ENCODE measurements around the gene NUDT5. TPM values are rescaled to one million over a fixed set of nuclear protein-coding genes. Genes with fewer than 3 reads are reported as not detected.

NUDT5 gene
- total and polyA plus RNA-seq, 3 experiments from 2014 or later = 61.4 to 125 (median 119) TPM

GRCh38 chr10:12191715-12192114, 4.0 kb downstream of the NUDT5 start:
- CTCF ChIA-PET = interaction anchor here (0.6 to 1.1 kb wide), 2 partner anchors 23 to 183 kb away, joined by 3 read pairs; no protein-coding TSS in a partner anchor
- DNase-seq = no peak
- POLR2A ChIA-PET = no interaction called here
- no peaks in the 10 kb centered on the region for H3K9me3 ChIP-seq (ENCODE audit: low read length)
- no peaks in the 10 kb centered on the region for H3K9me3 Mint-ChIP-seq
- peak overlapping the region in 4 of 8 donors; percentile 29 to 60 (median 45) for H3K27ac Mint-ChIP-seq
- H3K4me1 ChIP-seq (ENCODE audit: insufficient read depth, low read length) = peaks cover 10% of the 10 kb centered on the region
- H3K27me3 ChIP-seq (ENCODE audit: insufficient read depth, low read length, poor library complexity, severe bottlenecking) = no peaks in the 10 kb centered on the region
- H3K27me3 Mint-ChIP-seq = no peaks in the 10 kb centered on the region
- peaks cover 39 to 81% (median 74%) of the 10 kb centered on the region in 3 donors for H3K4me1 Mint-ChIP-seq
- H3K4me3 Mint-ChIP-seq = peak overlapping the region in 1 of 7 donors; percentile 57
- H3K36me3 Mint-ChIP-seq = peaks cover 0 to 54% (median 8%) of the 10 kb centered on the region in 3 donors
- H3K36me3 ChIP-seq (ENCODE audit: insufficient read depth, low read length) = no peaks in the 10 kb centered on the region
- H3K4me3 ChIP-seq (ENCODE audit: low read length) = no peak overlapping the region
- no peak overlapping the region for H3K27ac ChIP-seq (ENCODE audit: low read depth, low read length)

GRCh38 chr10:12189426-12189825, 6.3 kb downstream of the NUDT5 start:
- no peak overlapping the region for H3K4me3 Mint-ChIP-seq
- no peaks in the 10 kb centered on the region for H3K9me3 ChIP-seq (ENCODE audit: low read length)
- no peak for DNase-seq
- POLR2A ChIA-PET = no interaction called here
- H3K27me3 Mint-ChIP-seq = no peaks in the 10 kb centered on the region
- no peak overlapping the region for H3K27ac ChIP-seq (ENCODE audit: low read depth, low read length)
- peaks cover 5% of the 10 kb centered on the region for H3K4me1 ChIP-seq (ENCODE audit: insufficient read depth, low read length)
- H3K4me3 ChIP-seq (ENCODE audit: low read length) = no peak overlapping the region
- H3K36me3 Mint-ChIP-seq = peaks cover 12 to 58% (median 18%) of the 10 kb centered on the region in 3 donors
- CTCF ChIA-PET = no interaction called here
- peaks cover 14% of the 10 kb centered on the region for H3K36me3 ChIP-seq (ENCODE audit: insufficient read depth, low read length)
- no peaks in the 10 kb centered on the region for H3K9me3 Mint-ChIP-seq
- peaks cover 24 to 66% (median 60%) of the 10 kb centered on the region in 3 donors for H3K4me1 Mint-ChIP-seq
- no peaks in the 10 kb centered on the region for H3K27me3 ChIP-seq (ENCODE audit: insufficient read depth, low read length, poor library complexity, severe bottlenecking)
- H3K27ac Mint-ChIP-seq = no peak overlapping the region

GRCh38 chr10:12188656-12189055, 7.0 kb downstream of the NUDT5 start:
- ChIA-PET POLR2A (interaction anchor here (0.6 kb wide), 1 partner anchor 60 kb away, joined by 3 read pairs; no protein-coding TSS in a partner anchor), CTCF (no interaction called here)
- Mint-ChIP-seq H3K36me3 (peaks cover 12 to 61% (median 18%) of the 10 kb centered on the region in 3 donors), H3K4me1 (peaks cover 19 to 60% (median 53%) of the 10 kb centered on the region in 3 donors), H3K27me3 (no peaks in the 10 kb centered on the region), H3K4me3 (no peak overlapping the region), H3K9me3 (no peaks in the 10 kb centered on the region), H3K27ac (no peak overlapping the region)
- H3K4me3 ChIP-seq (ENCODE audit: low read length) = no peak overlapping the region
- H3K9me3 ChIP-seq (ENCODE audit: low read length) = no peaks in the 10 kb centered on the region
- H3K27ac ChIP-seq (ENCODE audit: low read depth, low read length) = no peak overlapping the region
- no peaks in the 10 kb centered on the region for H3K4me1 ChIP-seq (ENCODE audit: insufficient read depth, low read length)
- DNase-seq = no peak
- H3K36me3 ChIP-seq (ENCODE audit: insufficient read depth, low read length) = peaks cover 14% of the 10 kb centered on the region
- H3K27me3 ChIP-seq (ENCODE audit: insufficient read depth, low read length, poor library complexity, severe bottlenecking) = no peaks in the 10 kb centered on the region

- Mint-ChIP-seq H3K4me3 (no peak overlapping the region), H3K27ac (peak overlapping the region in 3 of 8 donors; percentile 42 to 72 (median 57)), H3K4me1 (peaks cover 15 to 51% (median 44%) of the 10 kb centered on the region in 3 donors), H3K9me3 (no peaks in the 10 kb centered on the region), H3K27me3 (no peaks in the 10 kb centered on the region), H3K36me3 (peaks cover 12 to 64% (median 16%) of the 10 kb centered on the region in 3 donors)
- ChIA-PET POLR2A (no interaction called here), CTCF (interaction anchor here (1.0 kb wide), 1 partner anchor 8 kb away, joined by 3 read pairs; the partner anchor contains the start of genes CDC123 and NUDT5)
- no peak for DNase-seq
- no peak overlapping the region for H3K27ac ChIP-seq (ENCODE audit: low read depth, low read length)
- no peaks in the 10 kb centered on the region for H3K9me3 ChIP-seq (ENCODE audit: low read length)
- no peak overlapping the region for H3K4me3 ChIP-seq (ENCODE audit: low read length)
- H3K36me3 ChIP-seq (ENCODE audit: insufficient read depth, low read length) = peaks cover 14% of the 10 kb centered on the region
- H3K4me1 ChIP-seq (ENCODE audit: insufficient read depth, low read length) = no peaks in the 10 kb centered on the region
- no peaks in the 10 kb centered on the region for H3K27me3 ChIP-seq (ENCODE audit: insufficient read depth, low read length, poor library complexity, severe bottlenecking)
Measured at GRCh38 chr10:12187321-12187905, 8.3 kb downstream of the NUDT5 start.

- H3K36me3 ChIP-seq (ENCODE audit: insufficient read depth, low read length) = peaks cover 14% of the 10 kb centered on the region
- CTCF ChIA-PET = interaction anchor here (1.0 kb wide), 1 partner anchor 10 kb away, joined by 3 read pairs; the partner anchor contains the start of genes CDC123 and NUDT5
- POLR2A ChIA-PET = no interaction called here
- no peaks in the 10 kb centered on the region for H3K27me3 ChIP-seq (ENCODE audit: insufficient read depth, low read length, poor library complexity, severe bottlenecking)
- H3K9me3 ChIP-seq (ENCODE audit: low read length) = no peaks in the 10 kb centered on the region
- H3K4me1 ChIP-seq (ENCODE audit: insufficient read depth, low read length) = peaks cover 5% of the 10 kb centered on the region
- H3K4me3 Mint-ChIP-seq = no peak overlapping the region
- H3K27ac Mint-ChIP-seq = peak overlapping the region in 3 of 8 donors; percentile 23 to 44 (median 42)
- no peaks in the 10 kb centered on the region for H3K27me3 Mint-ChIP-seq
- H3K36me3 Mint-ChIP-seq = peaks cover 12 to 62% (median 16%) of the 10 kb centered on the region in 3 donors
- DNase-seq = no peak
- H3K27ac ChIP-seq (ENCODE audit: low read depth, low read length) = no peak overlapping the region
- no peaks in the 10 kb centered on the region for H3K9me3 Mint-ChIP-seq
- H3K4me1 Mint-ChIP-seq = peaks cover 15 to 51% (median 41%) of the 10 kb centered on the region in 3 donors
- H3K4me3 ChIP-seq (ENCODE audit: low read length) = no peak overlapping the region
Measured at GRCh38 chr10:12186323-12186722, 9.4 kb downstream of the NUDT5 start.

- peaks cover 12 to 59% (median 16%) of the 10 kb centered on the region in 3 donors for H3K36me3 Mint-ChIP-seq
- no peak overlapping the region for H3K4me3 Mint-ChIP-seq
- ChIA-PET POLR2A (interaction anchor here (1.0 to 1.4 kb wide), 2 partner anchors 12 to 141 kb away, joined by 3 to 5 read pairs; partner anchors contain the start of genes CDC123, NUDT5 and UPF2), CTCF (interaction anchor here (1.2 to 2.1 kb wide), 2 partner anchors 11 to 31 kb away, joined by 3 to 5 read pairs; partner anchors contain the start of genes CDC123 and NUDT5)
- H3K4me1 ChIP-seq (ENCODE audit: insufficient read depth, low read length) = peaks cover 19% of the 10 kb centered on the region
- no peak overlapping the region for H3K27ac Mint-ChIP-seq
- H3K27me3 Mint-ChIP-seq = no peaks in the 10 kb centered on the region
- no peak overlapping the region for H3K4me3 ChIP-seq (ENCODE audit: low read length)
- no peak overlapping the region for H3K27ac ChIP-seq (ENCODE audit: low read depth, low read length)
- H3K27me3 ChIP-seq (ENCODE audit: insufficient read depth, low read length, poor library complexity, severe bottlenecking) = no peaks in the 10 kb centered on the region
- no peaks in the 10 kb centered on the region for H3K9me3 Mint-ChIP-seq
- no peak for DNase-seq
- H3K9me3 ChIP-seq (ENCODE audit: low read length) = no peaks in the 10 kb centered on the region
- H3K36me3 ChIP-seq (ENCODE audit: insufficient read depth, low read length) = peaks cover 21% of the 10 kb centered on the region
- H3K4me1 Mint-ChIP-seq = peaks cover 28 to 55% (median 47%) of the 10 kb centered on the region in 3 donors
Measured at GRCh38 chr10:12184165-12184564, 11.5 kb downstream of the NUDT5 start.

GRCh38 chr10:12181065-12181775, 14.5 kb downstream of the NUDT5 start:
- Mint-ChIP-seq H3K9me3 (no peaks in the 10 kb centered on the region), H3K27ac (peak overlapping the region; percentile 92 to 98 (median 94)), H3K4me3 (peak overlapping the region; percentile 8 to 74 (median 57)), H3K4me1 (peaks cover 25 to 38% (median 36%) of the 10 kb centered on the region in 3 donors), H3K36me3 (peaks cover 12 to 62% (median 16%) of the 10 kb centered on the region in 3 donors), H3K27me3 (no peaks in the 10 kb centered on the region)
- Histone ChIP-seq H3K4me3 (ENCODE audit: low read length) (peak overlapping the region; percentile 9), H3K27ac (ENCODE audit: low read depth, low read length) (peak overlapping the region; percentile 35), H3K4me1 (ENCODE audit: insufficient read depth, low read length) (peaks cover 19% of the 10 kb centered on the region), H3K36me3 (ENCODE audit: insufficient read depth, low read length) (peaks cover 36% of the 10 kb centered on the region), H3K9me3 (ENCODE audit: low read length) (no peaks in the 10 kb centered on the region), H3K27me3 (ENCODE audit: insufficient read depth, low read length, poor library complexity, severe bottlenecking) (no peaks in the 10 kb centered on the region)
- peak; percentile 46 to 91 (median 60) for DNase-seq
- POLR2A ChIA-PET = interaction anchor here (2.4 kb wide), 1 partner anchor 14 kb away, joined by 10 read pairs; the partner anchor contains the start of genes CDC123 and NUDT5
- CTCF ChIA-PET = interaction anchor here (1.2 to 2.7 kb wide), 4 partner anchors 12 to 51 kb away, joined by 3 to 20 read pairs (median 4); partner anchors contain the start of genes CDC123 and NUDT5

All from CD8-positive, alpha-beta memory T cell (primary cell).